Testis (tissue), 2 donors: ENCODE data around the gene BAIAP2.

Experiments
- CTCF ChIP-seq, 3 experiments: fragments of 450-650 bp in 2 of 3; fragments of 200-600 bp in 1 of 3; sonication (generic) in 1 of 3; IDR thresholded peaks; one replicate each; pipeline ENCODE4 v1.5.1; 2016 to 2019; ENCODE audit warnings: antibody characterized with exemption in 3 of 3, mild to moderate bottlenecking in 2 of 3, moderate library complexity in 1 of 3
- POLR2A ChIP-seq: fragments of 450-650 bp; IDR thresholded peaks from one replicate; pipeline ENCODE4 v1.6.1; 2017; ENCODE audit warnings: antibody characterized with exemption, mild to moderate bottlenecking, moderate library complexity

GRCh38 chr17:81159611-81160265 is 124.8 kb downstream of the BAIAP2 start:
- no peak for TF ChIP-seq CTCF (IDR thresholded peaks at IDR 0.05)
- TF ChIP-seq POLR2A, result no peak
